OCI-LY3 (cell line): ENCODE measurements around the gene FOXA1.

Source experiments
- CTCF ChIP-seq: fragments of 200-600, 300-600 bp; sonication (generic); IDR thresholded peaks from 2 replicates; pipeline ENCODE4 v1.5.1; 2014; ENCODE audit warnings: antibody characterized with exemption, low read length, low read depth
- EZH2phosphoT487 ChIP-seq: fragments of 200-600 bp; shearing (Covaris generic); IDR thresholded peaks from 2 replicates; pipeline ENCODE4 v1.6.1; 2018; ENCODE audit warnings: antibody characterized with exemption, mixed run types, low read depth

GRCh38 chr14:37597538-37597913 lies 2.5 kb upstream of the FOXA1 start:
- TF ChIP-seq EZH2phosphoT487, result no peak
- TF ChIP-seq CTCF, result no peak
